BJ (cell line): ENCODE measurements around the gene UBLCP1. TPM values are rescaled to one million over a fixed set of nuclear protein-coding genes. Genes with fewer than 3 reads are reported as not detected.

ENCODE experiments used
- CTCF ChIA-PET: fragments of 350-600 bp; formaldehyde crosslinking; extraction: SDS; loops from one replicate; lab custom pipeline; 2021; ENCODE audit warnings: antibody characterized with exemption, inconsistent platforms; lab: Yijun Ruan, JAX
- POLR2A ChIA-PET: fragments of 300-600 bp; sonication (Branson Sonifier 250); formaldehyde crosslinking; extraction: SDS; loops from one replicate; lab custom pipeline; 2021; ENCODE audit warnings: antibody characterized with exemption; lab: Charles Lee
- DNase-seq: peaks from one replicate; pipeline ENCODE4 v3.0.0-alpha.2; 2011; ENCODE audit warnings: low read depth
- H3K27me3 ChIP-seq: 2 replicates; pipeline ENCODE4 v1.6.0; 2011; ENCODE audit warnings: low read length; ENCODE audit not compliant: control insufficient read depth, insufficient read depth
- H3K36me3 ChIP-seq: 2 replicates; pipeline ENCODE4 v1.5.1; 2011; ENCODE audit warnings: low read length; ENCODE audit not compliant: control insufficient read depth, insufficient read depth
- H3K4me3 ChIP-seq: 2 replicates; pipeline ENCODE4 v1.5.1; 2011; ENCODE audit warnings: low read depth, mild to moderate bottlenecking, control low read depth, low read length
- polyA plus RNA-seq: library from polyadenylated mRNA; depleted of rRNA; stranded (reverse); fragments of >200 nt; gene quantifications from 2 replicates; pipeline ENCODE4 v1.2.3, GENCODE V29; 2011
- TF ChIP-seq, protein P1 (sequence below): IDR thresholded peaks from 2 replicates; pipeline ENCODE4 v1.5.1; 2011; ENCODE audit warnings: low read depth, mild to moderate bottlenecking, control low read depth, inconsistent platforms, low read length, moderate library complexity; ENCODE audit not compliant: insufficient read depth

The UBLCP1 gene
- polyA plus RNA-seq, 1 experiment = 8.8 TPM

DNA sequence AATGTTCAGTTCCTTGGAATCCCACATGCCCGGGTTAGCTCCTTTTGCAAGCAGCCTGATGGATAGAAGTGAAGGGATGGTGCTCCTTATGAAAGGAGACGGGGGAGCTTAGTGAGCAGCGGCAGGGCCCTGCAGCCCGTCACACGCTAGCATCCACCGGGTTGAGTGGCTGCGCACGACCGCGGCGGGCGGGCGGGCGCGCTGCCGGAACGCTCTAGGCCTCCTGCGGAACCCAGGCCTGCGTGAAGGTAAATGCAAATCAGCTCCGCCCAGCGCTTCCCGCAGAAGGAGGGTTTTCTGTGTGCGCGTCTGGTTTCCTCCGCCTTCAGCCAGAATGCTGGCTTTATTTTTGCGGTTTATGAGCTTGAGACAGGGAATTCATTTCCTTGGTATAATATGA lies 47.4 kb downstream of the UBLCP1 start:
- H3K4me3 ChIP-seq = no peak overlapping the region
- CTCF ChIA-PET = interaction anchor here (0.7 to 2.1 kb wide), 3 partner anchors 19 to 154 kb away, joined by 3 to 12 read pairs (median 7); no protein-coding TSS in a partner anchor
- H3K27me3 ChIP-seq = peaks cover 18% of the 10 kb centered on the region
- TF ChIP-seq, protein P1, sequence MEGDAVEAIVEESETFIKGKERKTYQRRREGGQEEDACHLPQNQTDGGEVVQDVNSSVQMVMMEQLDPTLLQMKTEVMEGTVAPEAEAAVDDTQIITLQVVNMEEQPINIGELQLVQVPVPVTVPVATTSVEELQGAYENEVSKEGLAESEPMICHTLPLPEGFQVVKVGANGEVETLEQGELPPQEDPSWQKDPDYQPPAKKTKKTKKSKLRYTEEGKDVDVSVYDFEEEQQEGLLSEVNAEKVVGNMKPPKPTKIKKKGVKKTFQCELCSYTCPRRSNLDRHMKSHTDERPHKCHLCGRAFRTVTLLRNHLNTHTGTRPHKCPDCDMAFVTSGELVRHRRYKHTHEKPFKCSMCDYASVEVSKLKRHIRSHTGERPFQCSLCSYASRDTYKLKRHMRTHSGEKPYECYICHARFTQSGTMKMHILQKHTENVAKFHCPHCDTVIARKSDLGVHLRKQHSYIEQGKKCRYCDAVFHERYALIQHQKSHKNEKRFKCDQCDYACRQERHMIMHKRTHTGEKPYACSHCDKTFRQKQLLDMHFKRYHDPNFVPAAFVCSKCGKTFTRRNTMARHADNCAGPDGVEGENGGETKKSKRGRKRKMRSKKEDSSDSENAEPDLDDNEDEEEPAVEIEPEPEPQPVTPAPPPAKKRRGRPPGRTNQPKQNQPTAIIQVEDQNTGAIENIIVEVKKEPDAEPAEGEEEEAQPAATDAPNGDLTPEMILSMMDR = no peak
- DNase-seq = no peak
- no peaks in the 10 kb centered on the region for H3K36me3 ChIP-seq
- POLR2A ChIA-PET = no interaction called here

DNA sequence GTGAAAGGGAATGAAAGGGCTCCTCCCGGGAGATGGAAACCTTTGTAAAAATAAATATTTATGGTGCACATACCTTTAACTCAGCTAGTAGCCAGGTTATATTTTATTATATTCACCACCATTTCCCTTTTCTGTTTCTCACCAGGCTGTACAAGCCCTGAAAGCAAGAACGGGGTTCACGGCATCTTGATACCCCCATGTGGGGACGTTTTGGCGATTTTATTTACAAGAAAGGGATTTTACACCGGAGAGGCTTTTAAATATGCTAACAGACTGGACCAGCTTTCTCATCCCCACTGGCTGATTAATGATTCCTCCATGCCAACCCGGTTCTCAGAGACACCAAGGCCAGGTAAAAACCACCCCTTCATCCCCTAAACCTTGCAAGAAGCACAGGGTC lies 48.0 kb downstream of the UBLCP1 start:
- peaks cover 15% of the 10 kb centered on the region for H3K27me3 ChIP-seq
- TF ChIP-seq, protein P1 = no peak
- DNase-seq = no peak
- ChIA-PET CTCF (interaction anchor here (0.7 to 2.1 kb wide), 3 partner anchors 19 to 154 kb away, joined by 3 to 12 read pairs (median 7); no protein-coding TSS in a partner anchor), POLR2A (no interaction called here)
- no peaks in the 10 kb centered on the region for H3K36me3 ChIP-seq
- no peak overlapping the region for H3K4me3 ChIP-seq

DNA sequence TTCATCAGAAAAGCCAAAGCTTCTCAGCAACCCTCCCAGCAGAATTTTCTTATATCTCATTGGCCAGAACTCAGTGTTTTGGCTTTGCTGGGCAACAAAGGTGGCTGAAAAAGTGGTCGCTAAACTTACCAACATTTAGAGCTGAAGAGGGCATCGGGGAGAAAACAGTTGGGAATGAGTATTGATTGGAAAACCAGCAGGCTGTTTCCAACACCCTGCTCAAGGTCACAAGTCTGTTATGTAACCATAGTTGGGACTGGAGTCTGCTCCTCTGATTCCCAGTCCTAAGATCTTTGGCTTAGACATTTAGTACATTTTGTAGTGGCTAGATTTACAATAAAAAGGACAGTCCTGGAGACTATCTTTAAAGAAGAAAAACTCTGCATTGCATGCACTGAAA lies 50.1 kb downstream of the UBLCP1 start:
- peaks cover 13% of the 10 kb centered on the region for H3K27me3 ChIP-seq
- ChIA-PET CTCF (interaction anchor here (1.1 kb wide), 1 partner anchor 11 kb away, joined by 4 read pairs; no protein-coding TSS in a partner anchor), POLR2A (no interaction called here)
- DNase-seq = no peak
- H3K4me3 ChIP-seq = no peak overlapping the region
- H3K36me3 ChIP-seq = no peaks in the 10 kb centered on the region
- TF ChIP-seq, protein P1 = no peak

DNA sequence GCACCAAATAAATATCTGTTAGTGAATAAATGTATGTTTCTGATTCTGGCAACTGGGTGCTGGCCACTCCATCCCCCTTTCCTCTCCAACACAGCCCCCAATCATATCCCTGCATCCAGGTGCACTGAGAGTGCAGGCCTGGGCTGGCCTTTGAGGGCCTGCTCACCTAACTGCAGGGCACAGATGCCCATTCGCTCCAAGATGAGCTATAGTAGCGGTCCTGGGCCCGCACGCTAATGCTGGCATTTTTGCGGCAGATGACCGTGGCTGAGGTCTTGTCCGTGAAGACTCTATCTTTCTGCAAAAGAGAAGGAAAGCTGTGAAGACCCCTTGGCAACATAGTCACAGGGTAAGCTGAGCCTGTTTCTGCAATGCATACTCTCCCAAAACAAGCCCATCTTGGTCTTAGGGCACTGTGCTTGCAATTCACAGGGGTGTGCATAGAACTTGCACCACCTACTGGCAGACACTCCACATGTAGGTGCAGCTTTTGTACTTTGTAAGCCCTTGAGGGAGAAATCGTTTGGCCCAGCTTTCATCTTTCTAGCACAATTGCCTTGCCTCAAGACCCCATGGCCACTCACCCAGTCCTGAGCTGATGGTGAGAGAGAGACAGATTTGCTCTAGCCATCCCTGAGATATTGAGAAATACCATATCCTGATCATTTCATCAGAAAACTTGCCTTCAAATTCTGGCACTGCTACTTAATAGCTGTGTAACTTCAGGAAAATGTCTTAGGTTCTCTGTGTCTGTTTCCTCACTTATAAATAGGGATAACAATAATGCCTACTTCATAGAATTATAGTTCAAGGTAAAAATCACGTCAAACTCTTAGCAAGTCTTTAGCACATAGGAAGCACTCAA lies 53.7 kb downstream of the UBLCP1 start:
- ChIA-PET POLR2A (no interaction called here), CTCF (interaction anchor here (0.6 to 5.5 kb wide), 26 partner anchors 8 to 705 kb away, joined by 3 to 55 read pairs (median 4); partner anchors contain the start of gene IL12B)
- TF ChIP-seq, protein P1 = peak; percentile 72
- DNase-seq = no peak
- no peak overlapping the region for H3K4me3 ChIP-seq
- H3K36me3 ChIP-seq = no peaks in the 10 kb centered on the region
- H3K27me3 ChIP-seq = peaks cover 6% of the 10 kb centered on the region; the same call in 1 of the 2 replicates

DNA sequence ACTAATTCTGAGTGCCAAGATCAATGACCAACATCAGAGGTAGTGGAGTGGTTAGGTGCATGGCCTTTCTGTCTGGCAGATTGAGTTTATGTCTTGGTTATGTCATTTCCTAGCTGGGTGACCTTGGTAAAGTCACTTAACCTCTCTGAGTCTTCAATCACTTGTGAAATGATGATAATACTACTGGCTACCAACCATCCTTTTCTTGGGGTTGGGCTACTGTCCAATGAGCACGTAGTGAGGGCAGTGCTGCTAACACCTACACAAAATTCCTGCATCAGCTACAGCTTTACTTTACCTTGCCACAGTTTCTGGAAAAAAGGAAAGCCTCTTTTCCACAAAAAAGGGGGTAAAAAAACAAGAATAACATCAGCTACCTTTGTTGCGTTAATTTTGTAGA lies 54.8 kb downstream of the UBLCP1 start:
- H3K4me3 ChIP-seq = no peak overlapping the region
- ChIA-PET POLR2A (no interaction called here), CTCF (interaction anchor here (0.8 to 5.5 kb wide), 15 partner anchors 11 to 704 kb away, joined by 3 to 55 read pairs (median 4); partner anchors contain the start of gene IL12B)
- DNase-seq = no peak
- peaks cover 3% of the 10 kb centered on the region; the same call in 1 of the 2 replicates for H3K27me3 ChIP-seq
- H3K36me3 ChIP-seq = no peaks in the 10 kb centered on the region
- TF ChIP-seq, protein P1 = no peak
